Activated naive CD8-positive, alpha-beta T cell treated with anti-CD3 and anti-CD28 coated beads, Interleukin-2, amount 10 ng/mL, durations not matched to agents 7 days and 5 days (primary cell): Measurements from ENCODE around the gene LRIG1. TPM values are rescaled to one million over a fixed set of nuclear protein-coding genes. Genes with fewer than 3 reads are reported as not detected.

Experiments
- ATAC-seq: fragments of 150-1000 bp; cut with Tn5 transposase; one replicate; pipeline ENCODE4 v1.10.0; 2021; ENCODE audit warnings: low read depth, moderate library complexity
- POLR2A ChIA-PET: fragments of 350-600 bp; sonication (Branson Sonifier 250); formaldehyde crosslinking; loops from one replicate; lab custom pipeline; 2021; ENCODE audit warnings: antibody characterized with exemption; lab: Charles Lee
- DNase-seq: peaks from one replicate; pipeline ENCODE4 v3.0.0; 2021
- H3K27ac Mint-ChIP-seq: one replicate; pipeline ENCODE4 v1.8.0; 2022; ENCODE audit warnings: mild to moderate bottlenecking, mixed read lengths
- H3K27me3 Mint-ChIP-seq: one replicate; pipeline ENCODE4 v1.8.0; 2022; ENCODE audit warnings: mild to moderate bottlenecking, moderate library complexity, mixed read lengths
- H3K36me3 Mint-ChIP-seq: one replicate; pipeline ENCODE4 v1.8.0; 2021; ENCODE audit warnings: mild to moderate bottlenecking, mixed read lengths
- H3K4me1 Mint-ChIP-seq: one replicate; pipeline ENCODE4 v1.8.0; 2021; ENCODE audit warnings: mixed read lengths
- H3K4me3 Mint-ChIP-seq: one replicate; pipeline ENCODE4 v1.8.0; 2022; ENCODE audit warnings: mild to moderate bottlenecking, moderate library complexity, mixed read lengths
- H3K9me3 Mint-ChIP-seq: one replicate; pipeline ENCODE4 v1.8.0; 2021; ENCODE audit warnings: mixed read lengths
- total RNA-seq, 2 experiments: library from RNA; stranded (reverse); gene quantifications; one replicate each; pipeline ENCODE4 v1.2.3, GENCODE V29; 2021

LRIG1 gene
- total RNA-seq, 2 experiments from 2014 or later = 17.9 to 27.0 TPM

GRCh38 chr3:66467996-66468735 is 32.7 kb downstream of the LRIG1 start:
- Mint-ChIP-seq H3K4me3 (no peak overlapping the region), H3K27me3 (peaks cover 5% of the 10 kb centered on the region), H3K4me1 (peaks cover 20% of the 10 kb centered on the region), H3K27ac (no peak overlapping the region), H3K9me3 (no peaks in the 10 kb centered on the region), H3K36me3 (peaks cover 2% of the 10 kb centered on the region)
- ATAC-seq (no peak), DNase-seq (no peak)
- POLR2A ChIA-PET = interaction anchor here (1.1 kb wide), 1 partner anchor 74 kb away, joined by 3 read pairs; no protein-coding TSS in a partner anchor

DNA sequence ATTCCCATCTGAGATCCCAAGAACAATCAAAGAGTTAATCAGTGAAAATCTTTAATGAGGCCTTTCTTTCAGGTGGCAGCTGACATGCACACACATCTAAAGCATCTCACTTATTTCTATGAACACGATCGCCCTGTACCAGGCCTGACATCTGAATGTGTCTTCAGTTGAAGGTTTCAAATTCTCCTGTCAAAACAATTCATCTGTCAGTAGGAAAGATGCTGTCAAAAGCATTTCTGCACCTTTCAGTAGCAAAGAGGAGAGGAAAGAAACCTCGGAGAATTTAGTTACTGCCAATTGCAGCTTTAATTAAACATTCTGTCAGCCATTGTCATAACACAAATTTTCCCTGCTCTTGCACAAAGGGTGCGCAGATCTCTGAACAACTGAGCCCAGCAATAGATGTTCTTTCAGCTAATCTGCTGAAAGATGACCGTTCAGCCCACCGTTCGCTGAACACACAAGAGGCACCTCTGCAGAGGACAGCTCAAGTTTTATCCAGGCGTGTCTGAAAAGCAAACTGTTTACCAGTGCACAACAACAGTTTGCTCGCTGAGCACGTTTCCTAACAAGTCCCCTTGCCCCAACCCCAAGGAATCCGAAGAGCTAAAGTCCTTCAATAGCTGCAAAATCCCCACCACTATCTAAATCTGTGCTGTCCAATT is 34.1 kb downstream of the LRIG1 start:
- POLR2A ChIA-PET = interaction anchor here (0.6 kb wide), 1 partner anchor 49 kb away, joined by 3 read pairs; no protein-coding TSS in a partner anchor
- Mint-ChIP-seq H3K27me3 (peaks cover 5% of the 10 kb centered on the region), H3K4me1 (peaks cover 13% of the 10 kb centered on the region), H3K4me3 (no peak overlapping the region), H3K27ac (no peak overlapping the region), H3K36me3 (peaks cover 2% of the 10 kb centered on the region), H3K9me3 (no peaks in the 10 kb centered on the region)
- ATAC-seq (no peak), DNase-seq (no peak)

DNA sequence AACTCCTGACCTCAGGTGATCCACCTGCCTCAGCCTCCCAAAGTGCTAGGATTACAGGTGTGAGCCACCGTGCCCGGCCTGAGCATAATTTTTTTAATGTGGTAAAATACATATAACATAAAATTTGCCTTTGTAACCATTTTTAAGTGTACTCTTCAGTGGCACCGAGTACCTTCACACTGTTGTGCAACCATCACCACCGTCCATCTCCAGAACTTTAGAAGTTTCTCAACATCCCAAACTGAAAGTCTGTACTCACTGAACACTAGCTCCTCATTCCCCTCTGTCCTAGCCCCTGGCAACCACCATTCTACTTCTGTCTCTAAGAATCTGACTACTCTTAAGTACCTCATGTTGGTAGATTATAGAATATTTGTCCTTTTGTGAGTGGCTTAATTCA is 35.2 kb downstream of the LRIG1 start:
- no peak overlapping the region for H3K4me3 Mint-ChIP-seq
- ATAC-seq (no peak), DNase-seq (no peak)
- peaks cover 5% of the 10 kb centered on the region for H3K27me3 Mint-ChIP-seq
- H3K9me3 Mint-ChIP-seq = no peaks in the 10 kb centered on the region
- H3K27ac Mint-ChIP-seq = no peak overlapping the region
- H3K4me1 Mint-ChIP-seq = peaks cover 13% of the 10 kb centered on the region
- POLR2A ChIA-PET = no interaction called here
- H3K36me3 Mint-ChIP-seq = peaks cover 2% of the 10 kb centered on the region

DNA sequence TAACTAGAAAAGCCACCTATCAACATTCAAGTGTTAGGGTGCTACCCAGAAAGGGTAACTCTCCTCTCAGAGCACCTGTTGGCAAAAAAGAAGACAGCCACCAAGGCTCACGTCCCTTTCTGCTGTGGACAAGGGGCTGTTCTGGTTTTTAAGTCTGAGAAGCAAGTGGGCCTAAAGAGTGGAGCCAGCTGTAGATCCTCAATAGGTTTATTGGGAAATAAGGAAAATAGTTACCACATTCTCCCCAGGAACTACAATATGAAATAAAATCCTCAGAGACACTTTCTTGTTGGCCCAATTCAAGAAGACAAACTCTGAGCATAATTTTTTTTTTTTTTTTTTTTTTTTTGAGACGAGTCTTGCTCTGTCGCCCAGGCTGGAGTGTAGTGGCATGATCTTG is 35.8 kb downstream of the LRIG1 start:
- no peak for ATAC-seq
- POLR2A ChIA-PET = no interaction called here
- no peak for DNase-seq
- no peak overlapping the region for H3K27ac Mint-ChIP-seq
- H3K4me1 Mint-ChIP-seq = peaks cover 14% of the 10 kb centered on the region
- peaks cover 5% of the 10 kb centered on the region for H3K27me3 Mint-ChIP-seq
- H3K4me3 Mint-ChIP-seq = no peak overlapping the region
- peaks cover 4% of the 10 kb centered on the region for H3K36me3 Mint-ChIP-seq
- H3K9me3 Mint-ChIP-seq = no peaks in the 10 kb centered on the region

- POLR2A ChIA-PET = no interaction called here
- H3K4me1 Mint-ChIP-seq = peaks cover 11% of the 10 kb centered on the region
- H3K27ac Mint-ChIP-seq = no peak overlapping the region
Observed at GRCh38 chr3:66464512-66464894, 36.3 kb downstream of the LRIG1 start.

DNA sequence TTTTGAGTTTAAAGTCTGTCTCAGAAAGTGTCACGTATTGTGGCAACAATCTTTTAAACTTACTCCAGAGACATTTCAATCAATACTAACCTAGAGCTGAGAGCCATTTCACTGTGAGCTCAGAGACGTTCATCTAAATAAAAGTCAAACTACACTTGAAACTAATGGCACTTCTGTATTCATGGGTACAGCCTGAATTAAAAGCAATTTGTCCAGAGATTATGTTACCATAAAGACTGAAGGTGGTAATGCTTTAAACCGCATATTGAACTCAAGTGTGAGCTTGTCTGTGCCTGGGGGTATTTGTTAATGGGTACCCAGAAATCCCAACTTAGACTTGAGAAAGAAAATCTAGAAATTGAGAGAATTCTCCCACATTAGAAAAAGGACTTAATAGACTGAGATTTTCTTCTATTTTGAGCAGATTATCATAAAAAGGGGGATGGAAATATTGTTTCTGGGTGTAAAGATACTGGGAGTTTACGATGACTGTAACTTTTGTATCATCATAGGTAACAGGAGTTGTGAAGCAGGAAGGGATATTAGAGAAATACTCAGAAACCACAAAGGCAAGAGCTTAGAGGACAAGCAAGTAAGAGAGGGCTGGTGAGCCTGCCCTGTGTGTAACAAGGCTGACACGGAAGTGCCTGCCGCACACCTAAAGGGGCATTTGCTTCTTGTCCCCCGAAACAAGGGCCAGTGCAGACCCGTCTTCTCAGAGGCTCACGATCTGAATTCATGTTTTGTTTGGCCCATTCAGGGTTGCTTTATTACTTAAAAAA is 36.9 kb downstream of the LRIG1 start:
- DNase-seq = no peak
- ATAC-seq = no peak
- no peak overlapping the region for H3K4me3 Mint-ChIP-seq
- H3K9me3 Mint-ChIP-seq = no peaks in the 10 kb centered on the region
- peaks cover 5% of the 10 kb centered on the region for H3K27me3 Mint-ChIP-seq
- peaks cover 7% of the 10 kb centered on the region for H3K4me1 Mint-ChIP-seq
- POLR2A ChIA-PET = no interaction called here
- peaks cover 4% of the 10 kb centered on the region for H3K36me3 Mint-ChIP-seq
- H3K27ac Mint-ChIP-seq = no peak overlapping the region

More at GRCh38 chr3:66464512-66464894, 36.3 kb downstream of the LRIG1 start:
- no peak for DNase-seq
- Mint-ChIP-seq H3K9me3 (no peaks in the 10 kb centered on the region), H3K27me3 (peaks cover 5% of the 10 kb centered on the region), H3K4me3 (no peak overlapping the region), H3K36me3 (peaks cover 4% of the 10 kb centered on the region)
- no peak for ATAC-seq

DNA sequence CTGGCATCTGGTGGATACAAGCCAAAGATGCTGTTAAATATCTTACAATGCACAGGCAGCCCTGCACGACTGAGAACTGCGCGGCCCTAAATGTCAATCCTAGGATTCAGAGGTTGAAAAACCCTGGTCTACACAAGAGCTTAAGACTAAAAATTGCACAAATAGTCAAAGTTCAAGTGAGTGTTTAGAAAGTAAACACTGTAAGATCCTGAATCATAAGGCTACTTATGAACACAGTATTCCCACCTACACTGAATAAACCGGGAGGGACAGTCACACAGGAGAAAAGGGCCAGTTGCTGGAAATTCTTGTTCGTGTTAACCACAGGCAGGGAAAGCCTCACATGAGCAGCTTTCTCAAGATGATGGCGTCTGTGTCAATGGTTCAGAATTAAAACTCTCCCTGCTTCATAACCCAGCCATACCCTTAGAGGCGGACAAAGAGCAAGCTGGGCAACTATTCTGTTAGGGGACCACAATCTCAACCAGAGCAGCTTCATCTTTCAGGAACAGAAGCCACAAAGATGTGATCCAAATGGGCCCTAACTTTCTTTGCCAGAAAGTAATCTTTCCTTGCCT is 37.7 kb downstream of the LRIG1 start:
- H3K27me3 Mint-ChIP-seq = peaks cover 5% of the 10 kb centered on the region
- peaks cover 4% of the 10 kb centered on the region for H3K36me3 Mint-ChIP-seq
- ATAC-seq (no peak), DNase-seq (no peak)
- no peak overlapping the region for H3K4me3 Mint-ChIP-seq
- H3K4me1 Mint-ChIP-seq = peaks cover 6% of the 10 kb centered on the region
- no peaks in the 10 kb centered on the region for H3K9me3 Mint-ChIP-seq
- H3K27ac Mint-ChIP-seq = no peak overlapping the region
- POLR2A ChIA-PET = no interaction called here

GRCh38 chr3:66457252-66457651 is 43.6 kb downstream of the LRIG1 start:
- Mint-ChIP-seq H3K36me3 (peaks cover 5% of the 10 kb centered on the region), H3K4me3 (no peak overlapping the region), H3K27ac (no peak overlapping the region), H3K9me3 (no peaks in the 10 kb centered on the region), H3K27me3 (no peaks in the 10 kb centered on the region), H3K4me1 (peaks cover 10% of the 10 kb centered on the region)
- POLR2A ChIA-PET = no interaction called here
- ATAC-seq (no peak), DNase-seq (no peak)

DNA sequence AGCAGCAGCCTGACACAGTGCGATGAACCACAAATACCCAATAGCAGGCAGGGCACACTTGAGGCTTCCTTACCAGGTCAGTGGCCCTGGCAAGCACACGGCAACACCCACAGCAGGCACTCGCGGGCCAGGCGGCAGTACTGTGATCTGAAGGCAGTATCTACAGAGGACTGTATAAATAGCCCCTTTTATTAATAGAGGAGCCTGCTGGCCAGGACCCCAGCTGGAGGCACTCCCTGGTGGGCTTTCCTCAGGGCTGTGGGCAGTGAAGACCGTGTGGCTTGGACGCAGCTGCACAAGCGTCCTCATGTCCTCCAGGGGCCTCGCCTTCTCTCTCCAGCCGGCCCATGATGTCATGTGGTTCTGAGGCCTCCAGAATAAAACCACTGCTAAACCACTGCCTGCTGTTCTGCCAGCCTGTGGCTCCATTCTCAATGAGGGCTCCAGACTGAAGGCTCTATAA is 44.1 kb downstream of the LRIG1 start:
- no peak overlapping the region for H3K4me3 Mint-ChIP-seq

GRCh38 chr3:66454464-66454859 is 46.4 kb downstream of the LRIG1 start:
- no peak for ATAC-seq

More for the DNA sequence above, 44.1 kb downstream of the LRIG1 start:
- Mint-ChIP-seq H3K27me3 (no peaks in the 10 kb centered on the region), H3K9me3 (no peaks in the 10 kb centered on the region), H3K4me1 (peaks cover 10% of the 10 kb centered on the region), H3K36me3 (peaks cover 5% of the 10 kb centered on the region), H3K27ac (no peak overlapping the region)
- ATAC-seq (no peak), DNase-seq (no peak)
- POLR2A ChIA-PET = no interaction called here

GRCh38 chr3:66453651-66454463 is 47.0 kb downstream of the LRIG1 start:
- DNase-seq = no peak
- POLR2A ChIA-PET = interaction anchor here (0.7 kb wide), 1 partner anchor 27 kb away, joined by 3 read pairs; no protein-coding TSS in a partner anchor
- Mint-ChIP-seq H3K27ac (no peak overlapping the region), H3K36me3 (peaks cover 6% of the 10 kb centered on the region), H3K9me3 (no peaks in the 10 kb centered on the region), H3K4me1 (peaks cover 8% of the 10 kb centered on the region), H3K4me3 (no peak overlapping the region), H3K27me3 (no peaks in the 10 kb centered on the region)
- no peak for ATAC-seq

More at GRCh38 chr3:66454464-66454859, 46.4 kb downstream of the LRIG1 start:
- Mint-ChIP-seq H3K9me3 (no peaks in the 10 kb centered on the region), H3K27me3 (no peaks in the 10 kb centered on the region), H3K36me3 (peaks cover 6% of the 10 kb centered on the region), H3K27ac (no peak overlapping the region), H3K4me1 (peaks cover 8% of the 10 kb centered on the region), H3K4me3 (no peak overlapping the region)
- POLR2A ChIA-PET = no interaction called here
- no peak for DNase-seq

DNA sequence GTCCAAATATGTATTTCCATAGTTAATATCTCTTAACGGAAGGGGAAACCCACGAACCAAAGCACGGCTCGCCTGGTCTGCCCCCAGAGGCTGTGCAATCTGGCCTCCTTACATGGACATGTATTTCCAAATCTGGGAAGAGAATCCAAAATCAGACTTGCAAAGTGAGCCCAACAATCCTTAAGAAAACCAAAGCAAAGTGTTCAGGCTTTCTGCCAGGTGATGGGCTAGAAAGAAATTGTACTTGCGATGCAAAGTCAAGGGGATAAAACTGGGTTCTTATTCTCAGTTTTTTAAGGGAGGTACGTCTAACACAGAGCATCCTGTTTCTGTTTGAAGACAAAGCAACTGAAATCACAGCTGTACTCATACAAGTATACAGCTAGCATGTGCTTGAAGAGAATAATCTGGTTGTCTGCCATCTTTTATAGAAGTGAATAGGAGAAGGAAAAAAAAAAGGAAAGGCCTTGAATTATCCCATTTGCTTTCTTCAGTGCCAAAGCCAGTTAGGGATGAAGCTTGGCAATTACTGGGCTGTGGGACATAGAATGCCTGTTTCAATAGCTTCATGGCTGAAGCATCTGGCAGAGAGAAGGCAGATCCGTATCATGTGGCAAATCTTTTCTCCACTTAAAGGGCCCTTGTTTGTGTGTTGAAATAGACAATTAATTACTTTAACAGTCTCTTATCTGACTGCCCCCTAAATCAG is 48.4 kb downstream of the LRIG1 start:
- no peak for DNase-seq
- POLR2A ChIA-PET = no interaction called here
- peaks cover 7% of the 10 kb centered on the region for H3K4me1 Mint-ChIP-seq
- H3K4me3 Mint-ChIP-seq = no peak overlapping the region
- H3K9me3 Mint-ChIP-seq = no peaks in the 10 kb centered on the region
- H3K27ac Mint-ChIP-seq = no peak overlapping the region
- H3K27me3 Mint-ChIP-seq = no peaks in the 10 kb centered on the region
- no peak for ATAC-seq
- peaks cover 6% of the 10 kb centered on the region for H3K36me3 Mint-ChIP-seq
